RPMI8226 (cell line): ENCODE measurements around the gene SLC6A1.

Source experiments
- DNase-seq: peaks from one replicate; pipeline ENCODE4 v3.0.0-alpha.2; 2015

The SLC6A1 gene

DNA sequence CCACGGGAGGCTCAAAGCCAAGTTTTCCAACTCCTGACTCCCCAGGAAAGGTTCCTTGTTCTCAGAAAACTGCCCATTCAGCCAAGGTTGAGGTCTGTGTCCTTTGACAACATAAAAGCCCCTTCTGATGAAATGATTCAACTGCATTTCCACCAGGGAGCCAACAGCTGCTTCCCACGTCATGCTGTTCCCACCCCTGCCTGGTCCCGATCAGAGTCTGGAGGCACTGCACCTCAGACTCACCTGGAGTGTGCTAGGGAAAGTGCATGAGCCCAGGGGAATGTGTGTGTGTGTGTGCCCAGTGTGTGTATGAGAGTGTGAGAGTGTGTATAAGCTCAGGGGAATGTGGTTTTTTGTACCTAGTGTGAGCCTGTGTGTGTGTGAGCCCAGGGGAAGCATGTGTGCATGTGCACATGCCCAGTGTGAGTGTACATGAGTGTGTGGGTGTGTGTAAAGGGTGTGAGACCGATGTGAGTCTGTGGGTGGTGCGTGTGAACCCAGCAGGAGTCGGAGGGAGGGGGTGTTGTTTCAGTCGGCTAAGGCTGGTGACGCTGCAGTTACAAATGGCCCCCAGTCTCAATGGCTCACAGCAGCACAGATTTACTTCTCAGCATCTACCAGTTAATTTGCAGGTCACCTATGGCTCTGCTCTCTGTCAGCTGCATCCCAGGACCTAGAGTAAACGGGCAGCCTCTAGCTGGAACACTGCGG lies 20.3 kb upstream of the SLC6A1 start:
- no peak for DNase-seq

DNA sequence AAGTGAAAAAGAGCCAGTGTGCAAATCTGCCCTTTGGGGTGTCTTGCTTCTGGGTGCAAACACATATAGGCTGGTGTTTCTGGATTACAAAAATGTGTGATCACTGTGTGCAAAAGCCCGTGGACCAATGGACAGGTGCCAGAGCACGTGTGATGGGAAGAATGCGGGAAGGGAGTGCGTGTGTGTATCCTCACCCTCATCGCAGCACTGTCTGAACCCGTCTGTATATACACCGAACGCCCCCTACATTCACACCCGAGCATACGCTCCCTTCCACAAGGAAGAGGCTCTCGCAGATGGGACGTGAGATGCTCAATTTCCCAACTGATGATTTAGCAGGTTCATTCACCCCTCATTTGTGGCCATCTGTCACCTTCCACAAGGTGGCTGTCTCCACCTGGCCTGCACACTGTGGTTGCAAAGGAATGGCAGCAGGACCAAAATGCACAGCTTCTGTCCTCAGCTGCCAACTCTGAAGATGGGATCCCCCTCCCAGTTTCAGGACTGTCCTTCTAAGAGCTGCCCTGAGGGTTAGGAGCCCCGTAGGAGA lies 19.4 kb upstream of the SLC6A1 start:
- peak; percentile 32 for DNase-seq

DNA sequence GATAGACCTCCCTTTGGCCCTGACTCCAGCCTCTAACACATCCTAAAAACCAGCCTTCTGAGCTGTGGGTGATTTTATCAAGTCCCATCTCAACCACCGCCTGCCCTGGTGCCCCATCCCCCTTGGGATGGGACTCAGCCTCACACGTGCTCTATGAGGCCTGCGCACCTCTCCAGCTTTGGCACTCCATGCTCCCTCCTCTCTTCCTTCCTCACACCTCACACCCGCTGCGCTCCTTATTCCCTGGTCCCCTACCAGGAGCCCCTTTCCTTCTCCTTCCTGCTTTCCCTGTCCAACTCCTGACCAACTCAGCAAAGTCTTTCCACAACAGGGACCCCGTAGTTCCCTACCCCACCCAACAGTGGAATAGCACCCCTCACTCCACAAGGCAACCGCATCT lies 18.4 kb upstream of the SLC6A1 start:
- no peak for DNase-seq

DNA sequence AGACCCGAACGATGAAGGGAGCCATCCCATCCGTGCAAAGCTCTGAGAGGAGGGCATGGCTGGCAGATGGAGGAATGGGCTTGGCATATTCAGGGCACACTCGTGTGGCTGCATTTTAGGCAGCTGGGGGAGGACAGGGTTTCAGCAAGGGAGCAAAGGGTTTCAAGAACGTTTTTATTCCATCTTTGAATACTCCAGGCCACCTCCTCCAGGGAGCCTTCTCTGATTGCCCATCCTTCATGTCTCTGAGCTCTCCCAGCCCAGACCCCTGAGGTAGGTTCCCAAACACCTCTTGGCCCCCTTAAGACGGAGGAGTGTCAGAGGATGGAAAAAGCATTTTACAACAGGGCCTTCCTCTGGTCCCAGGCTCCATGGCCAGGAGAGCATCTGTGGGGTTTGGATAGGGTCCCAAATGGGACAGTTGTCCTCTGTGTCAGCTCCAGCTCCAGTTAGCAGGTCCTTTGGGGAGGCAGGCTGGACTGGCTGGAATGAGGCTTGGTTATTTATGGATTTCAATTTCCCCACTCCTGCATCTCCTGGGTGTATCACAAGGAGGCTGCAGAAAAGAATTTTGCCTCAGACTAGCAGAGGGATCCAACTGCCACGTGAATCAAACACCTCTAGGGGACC lies 17.7 kb upstream of the SLC6A1 start:
- no peak for DNase-seq

DNA sequence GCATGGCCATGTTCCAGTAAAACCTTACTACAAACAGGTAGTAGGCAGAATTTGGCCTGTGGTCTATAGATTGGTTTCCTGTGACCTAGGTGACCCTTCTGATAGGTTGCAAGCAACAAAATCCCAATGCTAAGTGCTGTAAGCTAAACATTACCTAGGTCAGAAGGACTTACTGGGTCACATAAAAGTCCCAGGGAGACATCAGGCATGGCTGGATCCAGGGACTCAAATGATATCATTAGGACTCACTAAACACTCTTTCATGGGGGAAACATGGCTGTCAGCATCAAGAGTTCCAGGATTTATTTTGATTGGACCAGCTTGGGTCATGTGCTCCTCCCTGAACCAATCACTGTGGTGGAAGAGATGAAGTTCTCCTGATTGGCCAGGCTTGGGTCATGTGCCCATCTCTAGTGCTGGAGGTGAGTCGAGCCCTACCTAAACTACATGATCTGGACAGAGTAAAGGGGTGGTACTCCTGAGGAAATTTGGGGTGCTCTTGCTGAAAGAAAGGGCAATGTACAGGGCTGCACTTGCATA lies 16.8 kb upstream of the SLC6A1 start:
- no peak for DNase-seq

DNA sequence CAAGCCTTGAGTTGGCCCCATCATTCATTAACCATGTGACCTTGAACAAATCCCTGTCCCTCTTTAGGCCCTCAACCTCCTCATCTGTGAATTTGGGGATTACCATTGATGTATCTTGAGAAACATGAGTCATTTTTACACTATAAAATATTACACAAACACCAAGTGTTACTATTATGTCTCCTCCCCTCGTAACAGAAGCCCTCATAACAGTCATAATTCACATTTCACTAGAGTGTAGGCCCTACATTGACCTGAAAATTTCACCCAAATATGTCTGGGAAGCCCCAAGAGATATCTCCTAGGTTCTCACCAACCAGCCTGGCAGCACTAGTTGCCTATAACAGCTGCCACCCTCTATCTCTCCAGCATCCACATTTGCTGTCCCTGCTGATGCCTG lies 15.8 kb upstream of the SLC6A1 start:
- no peak for DNase-seq

DNA sequence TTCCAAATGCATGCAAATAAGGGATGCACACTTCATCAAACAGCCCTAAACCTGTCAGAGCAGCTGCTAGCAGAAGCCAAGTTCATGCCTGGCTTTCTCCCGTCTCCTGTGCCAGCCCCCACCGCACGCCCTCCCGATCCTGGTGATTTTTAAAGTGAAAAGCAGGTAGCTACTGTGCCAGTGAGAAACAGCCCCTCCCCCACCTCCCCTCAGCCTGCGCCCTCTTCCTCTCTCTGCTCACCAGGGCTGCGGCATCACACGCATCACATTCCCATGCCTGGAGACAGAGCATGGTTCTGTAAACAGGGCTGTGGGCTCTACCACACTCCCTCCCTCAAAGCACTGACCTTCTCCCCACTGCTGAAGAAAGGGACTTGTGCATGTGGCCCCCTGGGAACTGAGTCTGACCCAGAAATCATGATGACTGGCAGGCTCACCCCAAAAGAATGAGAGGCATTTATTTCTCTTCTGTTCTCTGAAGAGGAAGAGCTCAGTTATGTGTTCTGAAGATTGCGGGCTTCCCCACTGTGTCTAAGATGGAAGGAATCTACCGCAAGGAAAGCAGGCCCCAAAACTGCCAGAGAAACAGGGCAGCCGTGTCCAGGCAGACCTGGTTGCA lies 14.5 kb upstream of the SLC6A1 start:
- DNase-seq: no peak

DNA sequence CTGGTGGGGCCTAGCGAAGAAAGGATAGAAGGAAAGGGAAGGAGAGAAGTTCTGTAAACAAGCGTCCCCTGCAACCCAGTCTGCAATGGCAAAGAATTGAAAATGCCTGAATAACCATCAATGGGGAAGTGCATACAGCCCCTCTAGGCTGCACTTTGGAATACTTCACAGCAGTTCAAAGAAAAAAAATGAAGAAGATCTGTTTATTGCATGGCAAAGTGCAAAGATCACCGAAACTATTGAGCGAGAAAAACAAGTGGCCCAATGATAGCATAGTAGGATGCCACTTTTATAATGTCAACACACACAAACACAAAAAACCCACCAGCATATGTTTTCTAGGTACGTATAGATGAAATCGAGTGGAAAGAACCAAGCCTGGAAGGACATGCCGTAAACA lies 13.6 kb upstream of the SLC6A1 start:
- DNase-seq: no peak

DNA sequence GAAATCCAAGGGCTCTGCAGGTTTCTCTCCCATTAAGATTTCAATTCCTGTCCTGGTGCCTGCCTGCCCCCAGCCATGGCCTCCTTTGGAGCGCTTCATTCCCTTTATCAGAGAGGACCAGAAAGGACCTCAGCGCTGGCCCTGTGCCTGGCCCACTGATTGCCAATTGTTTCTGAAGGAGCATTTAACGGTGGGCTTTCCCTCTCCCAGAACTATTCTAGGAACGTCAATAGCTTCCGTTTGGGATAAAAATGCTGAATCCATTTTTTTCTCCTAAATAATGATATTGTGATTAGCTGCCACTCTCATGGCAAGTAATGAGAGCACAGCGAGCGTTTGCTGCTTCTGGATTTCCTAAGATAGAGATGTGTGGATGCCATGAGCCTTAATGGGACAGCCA lies 12.2 kb upstream of the SLC6A1 start:
- no peak for DNase-seq

DNA sequence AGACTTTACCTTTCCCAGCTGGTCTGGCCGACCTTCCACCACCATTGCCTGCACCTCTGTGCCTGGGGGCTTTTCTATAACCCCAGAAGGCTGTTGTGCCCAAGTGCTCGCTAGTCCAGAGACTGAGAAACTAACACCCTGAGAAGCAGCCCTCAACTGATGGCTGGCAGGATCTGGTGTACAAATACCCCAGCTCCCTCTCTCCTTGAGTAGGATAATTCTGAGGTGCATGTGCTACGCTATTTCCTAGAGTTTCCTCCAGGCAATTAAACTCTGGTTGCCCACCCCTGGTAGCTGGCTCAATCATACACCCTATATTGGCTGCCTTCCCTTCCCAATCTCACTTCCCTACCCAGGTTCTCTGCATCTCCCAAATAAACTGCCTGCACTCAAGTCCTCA lies 11.5 kb upstream of the SLC6A1 start:
- DNase-seq: no peak

DNA sequence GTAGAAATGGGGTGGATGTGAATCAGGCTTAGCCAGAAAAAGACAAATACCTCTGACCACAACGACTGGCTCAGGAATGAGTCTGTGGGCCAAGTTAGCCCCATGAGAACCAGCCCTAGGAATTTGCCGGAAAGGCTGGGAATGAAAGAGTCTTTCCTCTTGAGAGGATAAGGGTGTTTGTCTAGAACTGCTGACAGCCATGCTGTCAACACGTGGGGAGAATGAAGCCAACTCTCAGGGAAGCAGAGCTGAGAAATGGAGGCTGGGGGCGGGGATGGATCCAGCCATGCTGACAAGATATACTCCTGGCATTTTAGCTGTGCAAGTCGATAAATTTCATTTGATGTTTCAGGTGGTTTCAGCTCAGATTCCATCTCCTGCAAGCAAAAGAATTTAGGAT lies 10.6 kb upstream of the SLC6A1 start:
- no peak for DNase-seq

DNA sequence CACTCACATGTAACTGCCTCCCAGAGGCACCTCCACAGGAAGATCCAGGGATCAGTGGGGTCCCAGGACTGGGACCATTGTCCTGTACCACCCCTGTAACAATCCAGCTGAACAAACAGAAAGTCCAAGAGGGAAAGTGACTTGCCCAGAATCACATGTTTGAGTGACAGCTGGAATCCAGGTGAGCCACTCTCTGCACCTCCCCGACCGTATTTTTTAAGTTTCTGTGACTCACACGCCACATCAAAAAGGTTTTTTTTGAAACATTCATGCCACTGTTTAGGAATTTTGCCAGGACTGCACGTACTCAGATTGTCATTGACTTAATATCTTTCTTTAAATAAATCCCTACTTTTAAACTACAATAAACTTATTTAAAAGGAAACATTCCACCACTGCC lies 9.8 kb upstream of the SLC6A1 start:
- DNase-seq: no peak

DNA sequence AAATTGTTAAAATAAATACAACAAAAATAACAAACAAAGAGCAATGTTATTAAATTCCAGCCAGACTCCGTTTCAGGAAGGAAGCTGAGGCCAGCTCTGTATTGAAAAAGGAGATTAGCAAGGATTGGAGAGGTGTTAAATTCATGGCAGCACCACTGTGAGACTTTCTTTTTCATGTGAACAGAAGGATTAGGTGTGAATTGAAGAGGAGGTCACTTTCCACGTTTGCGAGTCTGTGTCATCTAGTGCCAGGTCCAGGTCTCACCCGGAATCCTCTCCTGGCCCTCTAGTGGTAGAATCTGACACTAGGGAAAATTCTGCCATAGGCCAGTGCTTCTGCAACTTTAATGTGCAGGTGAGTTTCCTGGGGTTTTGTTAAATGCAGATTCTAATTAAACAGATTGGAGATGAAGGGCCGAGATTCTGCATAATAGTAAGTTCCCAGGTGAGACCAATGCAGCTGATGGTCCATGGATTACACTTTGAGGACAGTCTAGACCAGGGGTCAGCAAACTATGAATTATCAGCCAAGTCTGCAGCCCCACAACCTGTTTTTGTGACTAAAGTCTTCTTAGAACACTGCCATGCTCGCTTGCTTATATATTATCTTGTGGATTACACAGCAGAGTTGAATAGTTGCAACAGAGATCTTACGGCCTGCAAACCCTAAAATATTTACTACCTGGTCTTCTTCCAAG lies 9.2 kb upstream of the SLC6A1 start:
- DNase-seq: peak; percentile 65

DNA sequence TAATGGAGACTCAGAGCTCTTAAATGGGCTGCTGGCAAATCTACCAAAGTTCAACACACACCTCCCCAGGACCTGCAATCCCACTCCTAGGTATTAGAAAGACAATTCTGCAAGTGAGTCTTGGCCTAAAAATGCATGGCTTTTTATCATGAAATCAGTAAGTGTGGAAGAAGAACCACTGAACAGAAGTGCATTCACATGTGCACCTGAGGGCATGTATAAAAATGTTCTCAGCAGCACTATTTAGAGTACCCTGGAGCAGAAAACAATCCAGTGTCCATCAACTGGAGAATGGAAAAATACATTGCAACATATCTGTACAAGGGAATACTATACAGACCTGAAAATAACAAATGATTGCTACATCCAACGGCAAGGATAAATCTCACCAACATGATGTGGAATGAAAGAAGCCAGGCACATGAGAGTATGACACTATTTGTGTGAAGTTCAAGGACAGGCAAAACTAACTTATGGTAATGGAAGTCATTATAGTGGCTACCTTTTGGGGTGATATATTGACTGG lies 8.1 kb upstream of the SLC6A1 start:
- DNase-seq: no peak

DNA sequence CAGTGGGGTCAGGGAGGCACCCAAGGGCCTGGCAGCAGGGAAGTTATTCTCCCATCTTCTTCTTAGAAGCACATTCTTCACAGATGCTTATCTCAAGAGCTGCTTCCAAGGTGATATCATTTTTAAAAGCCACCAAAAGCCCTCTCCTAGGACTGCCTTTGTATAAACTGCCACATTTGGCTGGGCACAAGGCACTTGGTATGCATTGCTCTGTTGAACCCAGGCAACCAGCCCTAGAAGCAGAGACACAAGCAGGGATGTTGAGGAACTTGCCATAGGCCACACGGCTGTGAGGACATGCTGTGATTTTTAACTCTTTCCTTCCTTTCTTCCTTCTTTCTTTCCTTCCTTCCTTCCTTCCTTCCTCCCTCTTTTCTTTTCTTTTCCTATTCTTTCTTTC lies 7.4 kb upstream of the SLC6A1 start:
- DNase-seq: no peak

DNA sequence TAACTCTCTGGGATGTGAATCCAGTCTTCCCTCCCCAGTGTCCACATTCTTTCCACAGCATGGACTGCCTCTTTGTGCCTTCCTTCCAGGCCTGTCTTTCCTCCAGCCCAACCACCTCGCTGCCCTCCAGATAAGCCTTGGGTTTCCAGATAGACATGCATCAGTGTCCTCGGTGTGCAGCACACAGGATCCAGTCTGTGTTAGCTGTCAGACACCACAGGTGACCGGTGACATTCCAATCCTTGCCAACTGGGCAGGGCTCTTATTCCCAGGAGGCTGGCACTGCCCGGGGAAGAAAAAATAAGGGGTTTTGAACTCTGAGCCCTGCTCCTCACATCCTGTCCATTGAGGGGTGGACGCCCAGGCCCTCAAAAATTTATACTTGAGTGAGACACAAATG lies 6.0 kb upstream of the SLC6A1 start:
- no peak for DNase-seq

DNA sequence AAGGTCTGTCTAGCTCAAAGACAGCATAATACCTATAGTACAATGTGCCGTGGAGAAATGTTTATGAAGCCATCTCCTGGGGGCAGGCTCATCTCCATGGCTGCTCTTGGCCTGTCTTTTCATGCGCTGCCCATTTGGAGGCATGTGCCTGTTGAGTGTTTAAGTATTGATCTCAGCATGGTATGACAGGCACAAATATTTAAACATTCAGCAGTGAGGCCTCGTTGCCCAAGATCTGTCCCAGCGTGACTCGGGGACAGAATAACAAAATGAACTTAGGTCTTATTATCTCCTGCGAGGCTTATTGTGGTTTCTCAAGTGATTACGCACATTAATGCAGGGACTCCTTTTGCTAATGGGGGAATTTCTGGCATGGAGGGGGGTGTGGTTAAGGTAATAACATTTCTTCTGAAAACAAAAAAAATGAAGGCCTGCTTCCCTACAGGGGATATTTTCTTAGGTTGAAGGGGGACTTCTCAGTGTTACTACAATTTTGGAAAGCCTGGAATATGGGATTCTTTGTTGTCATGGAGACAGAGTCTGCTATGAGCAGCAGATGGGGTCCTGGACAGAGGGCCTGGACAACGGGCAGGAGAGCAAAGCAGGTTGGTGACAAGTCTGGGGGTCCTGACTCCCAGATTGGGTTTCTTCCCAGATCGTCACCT lies 4.4 kb upstream of the SLC6A1 start:
- DNase-seq: no peak

DNA sequence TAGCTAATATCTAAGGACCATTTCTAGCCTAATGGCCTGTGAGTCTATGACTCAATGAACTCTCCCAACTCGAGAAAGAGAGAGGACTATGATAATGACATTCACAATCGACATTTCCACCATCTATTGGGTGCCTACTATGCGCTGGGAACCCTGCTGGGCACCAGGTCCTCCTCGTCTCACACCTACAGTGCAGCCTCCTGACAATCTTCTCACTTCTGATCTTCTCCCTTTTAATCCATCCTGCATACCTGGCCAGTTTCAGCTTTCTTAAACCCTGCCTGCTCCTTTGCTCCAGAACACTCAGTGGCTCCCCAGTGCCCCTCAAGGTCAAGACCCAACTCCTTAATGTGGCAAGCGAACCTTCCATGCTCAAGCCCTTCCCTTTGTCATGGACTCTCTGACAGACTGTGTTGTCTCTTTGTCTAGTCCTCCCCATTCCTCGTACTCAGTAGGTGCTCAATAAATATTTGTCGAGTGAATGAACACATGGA lies 3.5 kb upstream of the SLC6A1 start:
- DNase-seq: no peak

DNA sequence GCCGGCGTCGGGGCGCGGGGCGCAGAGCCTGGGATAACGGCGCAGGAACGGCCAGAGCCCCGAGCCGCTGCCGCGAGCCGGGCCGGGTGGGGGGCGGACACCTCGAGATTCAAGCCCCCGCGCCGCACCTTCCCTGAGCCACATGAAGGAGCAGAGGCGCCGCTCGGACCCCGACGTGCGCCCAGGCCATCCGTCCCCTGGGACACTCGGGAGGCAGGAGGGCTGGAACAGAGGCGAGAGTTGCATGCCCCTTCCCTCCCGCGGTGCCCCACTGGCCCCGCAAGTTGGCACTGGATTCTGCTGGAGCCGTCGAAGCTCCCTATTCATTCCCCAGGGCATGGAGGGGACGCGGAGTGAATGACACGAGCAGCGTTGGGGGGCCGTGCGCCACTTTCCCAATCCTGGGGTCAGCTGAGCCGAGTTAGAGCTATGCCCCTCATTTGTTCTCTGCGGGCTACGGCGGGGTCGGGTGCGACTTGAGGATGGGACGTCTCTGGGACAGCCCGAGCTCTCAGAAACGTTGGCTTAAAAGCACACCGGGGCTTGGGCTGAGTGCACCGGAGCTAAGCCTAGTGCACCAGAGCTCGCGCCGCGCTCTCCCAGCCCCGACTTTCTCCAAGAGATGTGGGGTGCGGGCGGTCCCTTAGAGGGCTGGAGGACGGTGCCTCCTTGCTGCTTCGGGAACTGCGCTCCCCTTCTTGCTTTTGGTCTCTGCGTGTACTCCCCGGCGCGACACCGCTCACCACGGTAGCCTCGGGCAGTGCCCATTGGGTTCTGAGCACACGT lies 588 bp downstream of the SLC6A1 start:
- DNase-seq: no peak

DNA sequence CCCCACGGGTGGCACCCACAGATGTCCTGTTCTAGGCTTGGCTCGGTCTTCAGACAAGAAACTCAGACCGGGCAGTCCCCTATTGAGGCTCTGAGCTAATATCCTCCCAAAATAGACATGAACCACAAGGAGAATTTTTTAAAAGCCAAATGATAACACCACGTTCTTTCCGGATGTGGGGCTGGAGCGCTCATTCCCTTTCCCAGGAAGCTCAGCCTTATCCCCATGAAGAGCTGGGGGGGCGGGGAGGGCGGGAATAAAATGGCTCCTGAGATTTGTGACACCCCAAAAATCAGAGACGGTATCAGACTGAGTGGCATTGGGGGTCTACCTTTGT lies 1.1 kb downstream of the SLC6A1 start:
- DNase-seq: no peak

DNA sequence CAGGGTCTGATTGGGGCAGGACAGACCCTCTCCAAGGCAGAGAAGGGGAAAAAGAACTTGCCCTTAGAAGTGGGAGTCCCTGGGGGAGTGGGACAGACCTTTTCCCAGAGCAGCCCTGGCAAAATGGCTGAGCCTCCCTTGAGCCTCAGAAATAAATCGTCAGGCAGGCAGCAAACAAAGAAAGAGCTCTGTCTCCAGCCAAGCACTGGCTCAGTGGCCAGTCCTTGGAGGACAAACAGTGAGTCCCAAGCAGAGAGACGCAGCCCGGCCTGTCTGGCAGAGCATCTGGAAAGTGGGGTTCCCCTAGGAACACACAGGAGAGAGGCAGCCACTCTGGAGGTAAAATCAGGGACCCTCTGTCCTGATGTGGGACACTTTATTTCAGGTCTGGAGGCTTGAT lies 1.8 kb downstream of the SLC6A1 start:
- DNase-seq: no peak

DNA sequence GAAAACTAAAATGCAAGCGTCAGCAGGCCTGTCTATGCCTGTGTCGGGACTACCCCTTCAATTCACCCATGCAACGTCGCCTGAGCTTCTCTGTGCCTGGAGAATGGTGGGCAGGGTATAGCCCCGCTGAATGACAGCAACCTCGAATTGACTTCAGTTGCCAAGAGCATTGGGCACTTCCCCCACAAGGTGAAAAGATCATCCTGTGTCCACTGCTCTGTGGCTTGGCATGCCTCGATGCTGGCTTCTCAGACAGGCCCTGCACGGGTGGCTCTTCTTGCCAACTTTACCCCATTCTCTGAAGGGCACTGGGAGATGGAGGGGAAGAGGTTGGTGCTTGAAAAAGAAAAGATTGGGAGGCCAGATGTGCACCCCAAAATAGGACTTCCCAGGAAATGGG lies 3.3 kb downstream of the SLC6A1 start:
- no peak for DNase-seq
